Effector CD4-positive, alpha-beta T cell (primary cell): Measurements from ENCODE around the gene MRPS17.
"Not testable (repeated sequence)": the region's sequence is repeated elsewhere in the genome, so short reads cannot be mapped to it uniquely, and the experiment has no call there.

Experiments used
- DNase-seq: peaks from one replicate; pipeline ENCODE4 v3.0.0-alpha.2; 2020
- total RNA-seq: gene quantifications from one replicate; lab custom pipeline; 2026; lab: John Stamatoyannopoulos, UW

Gene MRPS17
- total RNA-seq = 3.6 reads per million, percentile 14 among the genes with 10 or more reads in this experiment

DNA sequence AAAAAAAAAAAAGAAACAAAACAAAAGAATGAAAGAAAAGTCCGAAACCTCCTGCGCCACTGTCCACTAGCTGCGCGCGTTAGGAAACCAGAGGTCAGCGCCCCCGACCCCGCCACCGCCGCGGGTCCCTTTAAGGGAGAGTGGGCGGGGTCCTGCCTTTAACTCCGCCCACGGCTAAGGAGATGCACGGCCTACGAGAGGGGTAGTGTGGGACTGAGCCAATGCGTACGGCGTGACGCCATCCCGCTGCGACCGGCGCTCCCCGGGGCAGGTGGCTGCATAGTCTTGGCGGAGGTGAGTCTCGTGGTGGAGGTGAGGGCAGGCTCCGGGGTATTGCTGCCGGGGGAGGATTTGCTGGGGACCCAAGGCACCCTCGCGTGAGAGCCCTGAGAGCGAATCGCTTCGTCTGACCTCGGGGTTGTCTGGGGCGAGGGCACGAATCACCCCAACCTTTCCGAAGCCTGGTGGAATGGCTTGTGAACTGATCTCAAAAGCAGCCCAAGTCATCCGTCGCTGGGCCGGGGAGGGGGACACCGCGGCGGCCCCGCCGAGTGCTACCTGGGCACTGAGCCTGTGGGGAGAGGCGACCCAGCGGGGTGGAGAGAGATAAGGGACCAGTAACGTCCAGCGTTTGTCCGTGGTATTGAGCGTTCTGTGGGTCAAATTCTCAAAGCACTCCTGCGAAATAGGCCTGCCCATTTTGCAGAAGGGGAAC, at the start of gene MRPS17:
Gene MRPS17 (plus strand): TSS at position 241 of the 715 bp plus-strand sequence. CDS start 1,319 bp downstream, outside the sequence.
- peak; percentile 90 for DNase-seq

DNA sequence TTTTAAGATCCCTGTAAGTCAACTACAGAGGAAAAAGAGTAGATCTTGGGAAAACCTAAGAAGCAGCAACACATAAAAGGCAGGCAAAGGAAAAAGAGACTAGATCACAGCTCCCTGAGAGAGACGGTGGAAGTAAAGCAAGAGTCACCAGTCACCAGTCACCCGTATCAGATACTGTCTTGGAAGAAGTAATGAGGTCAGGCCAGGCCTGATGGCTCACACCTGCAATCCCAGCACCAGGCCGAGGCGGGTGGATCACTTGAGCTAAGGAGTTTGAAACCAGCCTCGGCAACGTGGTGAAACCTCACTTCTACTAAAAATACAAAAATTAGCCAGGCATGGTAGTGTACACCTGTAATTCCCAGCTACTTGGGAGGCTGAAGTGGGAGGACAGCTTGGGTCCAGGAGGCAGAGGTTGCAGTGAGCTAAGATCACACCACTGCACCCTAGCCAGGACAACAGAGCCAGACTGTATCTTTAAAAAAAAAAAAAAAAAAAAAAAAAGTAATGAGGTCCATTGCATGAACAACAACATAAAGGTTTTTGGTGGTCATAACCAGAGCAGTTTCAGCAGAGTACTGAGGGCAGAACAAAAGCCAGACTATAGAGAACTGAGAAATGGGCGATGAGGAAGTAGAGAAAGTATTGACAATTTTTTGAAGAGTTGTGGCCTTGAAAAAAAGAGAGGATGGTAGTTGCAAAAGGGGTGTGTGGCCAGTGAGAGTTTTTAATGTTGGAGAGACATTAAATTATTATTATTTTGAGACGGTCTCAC, 47.5 kb upstream of the MRPS17 start:
- DNase-seq = no peak

DNA sequence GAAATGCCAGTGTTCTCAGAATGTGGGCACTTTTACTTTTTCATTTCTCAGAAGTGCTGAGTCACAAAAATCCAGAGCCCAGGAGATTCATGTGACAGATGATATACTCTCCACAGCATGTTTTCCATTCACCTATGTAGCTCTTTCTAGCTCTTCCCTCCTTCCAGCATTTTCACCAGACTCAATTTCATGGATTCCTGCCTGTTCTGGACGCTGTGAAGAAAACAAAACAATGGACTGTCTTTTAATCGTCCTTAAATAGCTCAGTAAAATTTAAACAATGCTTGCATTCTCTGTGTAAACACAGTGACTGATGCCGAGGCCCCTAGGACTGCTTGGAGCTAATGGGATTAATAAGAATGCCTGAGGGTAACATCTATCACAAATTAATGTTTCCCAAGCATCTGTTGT, 38.9 kb upstream of the MRPS17 start:
- DNase-seq = no peak

DNA sequence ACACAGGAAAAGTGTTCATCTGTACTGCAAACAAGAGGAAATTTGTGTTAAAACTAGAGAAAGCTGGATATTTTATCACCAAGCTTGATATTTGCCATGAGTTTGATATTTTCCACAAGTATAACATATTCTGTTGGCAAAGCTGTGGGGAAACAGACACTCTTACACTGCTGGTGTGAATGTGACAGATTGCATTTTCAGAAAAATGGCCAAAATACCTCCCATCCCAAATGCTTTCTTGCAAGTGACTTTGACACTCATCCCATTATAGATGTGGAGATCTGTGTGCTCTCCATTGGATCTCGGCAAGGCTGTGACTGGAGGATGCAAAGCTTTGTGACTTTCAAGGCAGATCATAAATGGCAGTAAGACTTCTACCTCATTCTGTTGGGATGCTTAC, 33.9 kb upstream of the MRPS17 start:
- no peak for DNase-seq

DNA sequence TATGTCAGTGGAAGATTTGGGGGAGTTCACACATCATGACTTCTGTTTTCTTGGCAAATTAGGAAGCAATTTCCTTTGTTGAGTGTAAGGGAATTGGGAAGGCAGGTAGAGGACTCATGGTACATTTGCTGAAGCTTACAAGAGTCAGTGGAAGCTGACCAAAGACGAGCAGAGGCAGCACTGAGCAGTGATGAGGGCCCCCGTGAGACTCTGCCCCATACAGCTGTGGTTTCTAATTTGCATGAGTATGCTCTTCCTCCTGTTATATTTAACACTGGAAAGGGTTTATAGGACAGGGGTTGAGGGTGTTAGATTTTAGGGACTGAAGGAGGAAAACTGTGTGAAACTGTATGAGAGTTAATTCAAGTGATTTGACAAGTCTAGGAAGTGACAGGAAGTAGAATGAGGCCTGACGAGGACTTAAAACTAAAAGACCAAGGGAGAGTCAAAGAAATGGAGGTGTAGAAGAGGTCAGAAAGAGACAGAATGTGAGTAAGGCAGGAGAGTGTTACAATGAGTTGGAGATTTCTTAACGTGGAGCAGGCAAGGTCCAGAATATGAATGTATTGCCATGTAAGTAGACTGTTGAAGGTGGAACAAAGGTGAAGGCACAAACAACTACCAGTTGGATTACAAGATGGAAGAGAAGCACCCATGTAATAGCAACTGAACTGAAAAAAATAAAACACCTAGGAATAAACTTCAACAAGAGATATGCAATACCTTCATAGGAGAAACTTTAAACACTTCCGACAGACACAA, 23.5 kb upstream of the MRPS17 start:
- DNase-seq = no peak

DNA sequence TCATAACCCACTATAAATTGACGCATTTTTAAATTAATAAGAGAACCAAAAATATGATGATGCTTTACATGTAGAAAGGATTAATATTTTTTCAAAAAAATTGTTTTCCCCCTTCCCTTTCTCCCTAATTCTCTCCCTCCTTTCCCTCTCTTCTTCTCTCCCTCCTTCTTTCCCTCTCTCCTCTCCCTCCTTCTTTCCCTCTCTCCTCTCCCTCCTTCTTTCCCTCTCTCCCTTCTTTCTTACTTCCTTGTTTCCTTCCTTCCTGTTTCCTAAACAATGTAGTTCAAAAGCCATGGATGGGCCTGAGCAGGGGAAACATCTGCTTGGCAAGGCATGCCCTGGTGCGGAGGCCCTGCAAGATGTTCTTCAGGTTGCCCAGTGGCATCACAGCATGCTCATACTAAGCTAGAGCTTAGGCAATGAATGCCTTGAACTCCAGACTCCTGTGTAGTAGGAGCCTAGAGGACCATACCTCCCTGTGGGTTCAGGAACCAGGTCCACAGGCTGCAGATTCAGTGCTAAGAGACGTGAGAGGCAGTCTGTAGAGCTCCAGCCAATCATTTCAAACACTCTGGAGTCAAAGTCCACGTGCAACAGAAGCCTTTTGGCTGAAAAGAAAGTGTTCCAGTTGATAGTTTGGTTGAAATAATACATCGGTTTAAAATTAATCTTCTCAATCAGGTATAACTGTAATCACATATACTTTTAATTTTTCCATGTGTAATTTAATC, 20.1 kb upstream of the MRPS17 start:
- no peak for DNase-seq

DNA sequence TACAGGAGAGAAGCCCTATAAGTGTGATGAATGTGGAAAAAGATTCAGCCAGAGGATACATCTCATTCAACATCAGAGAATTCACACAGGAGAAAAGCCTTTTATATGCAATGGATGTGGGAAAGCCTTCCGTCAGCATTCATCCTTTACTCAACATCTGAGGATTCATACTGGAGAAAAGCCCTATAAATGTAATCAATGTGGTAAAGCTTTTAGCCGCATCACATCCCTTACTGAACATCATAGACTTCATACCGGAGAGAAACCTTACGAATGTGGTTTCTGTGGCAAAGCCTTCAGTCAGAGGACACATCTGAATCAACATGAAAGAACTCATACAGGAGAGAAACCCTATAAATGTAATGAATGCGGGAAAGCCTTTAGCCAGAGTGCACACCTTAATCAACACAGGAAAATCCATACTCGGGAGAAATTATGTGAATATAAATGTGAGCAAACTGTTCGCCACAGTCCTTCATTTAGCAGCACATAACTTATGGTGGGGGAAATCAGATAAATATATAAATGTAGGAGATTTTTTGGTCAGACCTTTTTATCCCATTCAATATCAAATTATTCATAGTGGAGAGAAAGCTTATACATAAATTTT, 12.1 kb upstream of the MRPS17 start:
- DNase-seq = no peak

DNA sequence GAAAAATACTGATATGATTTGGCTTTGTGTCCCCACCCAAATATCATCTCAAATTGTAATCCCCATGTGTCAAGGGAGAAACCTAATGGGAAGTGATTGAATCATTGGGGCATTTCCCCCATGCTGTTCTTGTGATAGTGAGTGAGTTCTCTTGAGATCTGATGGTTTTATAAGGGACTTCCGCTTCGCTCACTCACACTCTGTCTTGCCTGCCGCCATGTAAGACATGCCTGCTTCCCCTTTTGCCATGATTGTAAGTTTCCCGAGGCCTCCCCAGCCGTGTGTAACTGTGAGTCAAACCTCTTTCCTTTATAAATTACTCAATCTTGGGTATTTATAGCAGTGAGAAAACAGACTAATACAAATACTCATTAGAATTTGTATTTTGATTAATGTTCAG, 5.1 kb upstream of the MRPS17 start:
- DNase-seq = no peak

DNA sequence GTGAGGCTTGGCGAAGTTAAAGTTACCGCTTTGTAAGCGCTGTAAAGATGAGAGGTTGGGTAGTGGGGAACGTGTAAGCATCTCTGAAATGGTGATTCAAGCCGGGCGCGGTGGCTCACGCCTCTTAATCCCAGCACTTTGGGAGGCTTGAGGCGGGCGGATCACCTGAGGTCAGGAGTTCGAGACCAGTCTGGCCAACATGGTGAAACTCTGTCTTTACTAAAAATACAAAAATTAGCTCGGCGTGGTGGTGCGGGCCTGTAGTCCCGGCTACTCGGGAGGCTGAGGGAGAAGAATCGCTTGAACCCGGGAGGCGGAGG, 635 bp downstream of the MRPS17 start:
- DNase-seq = not testable (repeated sequence)

DNA sequence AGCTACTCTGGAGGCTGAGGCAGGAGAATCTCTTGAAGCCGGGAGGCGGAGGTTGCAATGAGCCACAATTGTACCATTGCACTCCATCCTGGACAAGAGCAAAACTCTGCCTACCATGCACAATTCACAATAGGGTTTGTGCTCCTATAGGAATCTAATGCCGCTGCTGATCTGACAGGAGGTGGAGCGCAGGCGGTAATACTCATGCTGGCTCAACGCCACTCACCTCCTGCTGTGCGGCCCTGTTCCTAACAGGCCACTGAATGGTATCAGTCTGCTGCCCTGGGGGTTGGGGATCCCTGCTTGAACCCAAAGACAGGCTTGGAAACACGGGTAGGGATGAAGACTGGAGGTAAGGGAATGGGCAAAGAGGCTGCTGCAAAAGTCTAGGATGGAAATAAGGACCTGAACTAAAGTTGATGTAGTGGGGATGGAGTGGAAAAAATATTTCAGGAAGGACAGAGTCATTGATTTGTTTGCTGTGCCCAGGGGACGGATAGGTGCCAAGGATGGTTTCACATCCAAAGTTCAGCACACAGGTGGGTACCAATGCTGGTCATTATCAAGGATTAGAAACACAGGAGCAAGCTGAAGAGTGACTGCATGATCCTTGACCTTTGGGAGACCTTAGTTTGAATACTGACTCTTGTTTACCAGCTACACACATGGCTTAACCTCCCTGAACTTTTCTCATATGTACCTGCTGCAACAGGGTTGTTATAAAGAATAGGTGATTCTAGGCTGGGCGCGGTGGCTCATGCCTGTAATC, 2.2 kb downstream of the MRPS17 start:
- no peak for DNase-seq

DNA sequence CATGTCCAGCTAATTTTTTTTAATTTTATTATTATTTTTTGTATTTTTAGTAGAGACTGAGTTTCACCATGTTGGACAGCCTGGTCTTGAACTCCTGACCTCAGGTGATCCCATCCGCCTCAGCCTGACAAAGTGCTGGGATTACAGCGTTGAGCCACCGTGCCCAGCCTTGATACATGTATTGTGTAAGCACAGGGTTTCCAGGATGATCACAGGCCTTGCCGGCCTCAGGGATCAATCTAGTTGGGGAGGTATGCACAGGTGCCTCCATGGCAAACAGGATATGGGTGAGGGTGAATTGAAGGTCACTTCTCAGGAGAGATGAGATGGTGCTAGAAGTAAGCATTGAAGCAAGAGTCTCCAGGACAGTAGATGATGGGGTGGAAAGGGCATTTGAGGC, 5.5 kb downstream of the MRPS17 start:
- DNase-seq = no peak

DNA sequence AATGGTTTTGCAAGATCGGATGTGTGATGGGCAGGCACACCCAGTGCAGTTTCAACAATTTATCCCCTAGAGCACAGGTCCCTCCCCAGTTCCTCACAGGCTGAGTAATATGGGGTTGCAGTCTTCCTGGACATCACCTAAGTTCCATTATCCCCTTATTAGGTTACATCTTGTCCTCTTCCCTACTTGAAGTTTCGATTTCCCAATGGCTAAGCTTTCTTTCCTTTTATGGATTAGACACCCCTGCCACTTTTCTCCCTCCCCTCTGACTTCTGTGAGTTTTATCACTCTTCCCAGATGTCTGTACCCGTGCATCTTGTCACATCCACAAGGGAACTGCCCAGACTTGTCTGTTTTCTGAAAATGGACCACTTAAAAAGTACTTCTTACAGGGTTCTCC, 10.3 kb downstream of the MRPS17 start:
- no peak for DNase-seq

DNA sequence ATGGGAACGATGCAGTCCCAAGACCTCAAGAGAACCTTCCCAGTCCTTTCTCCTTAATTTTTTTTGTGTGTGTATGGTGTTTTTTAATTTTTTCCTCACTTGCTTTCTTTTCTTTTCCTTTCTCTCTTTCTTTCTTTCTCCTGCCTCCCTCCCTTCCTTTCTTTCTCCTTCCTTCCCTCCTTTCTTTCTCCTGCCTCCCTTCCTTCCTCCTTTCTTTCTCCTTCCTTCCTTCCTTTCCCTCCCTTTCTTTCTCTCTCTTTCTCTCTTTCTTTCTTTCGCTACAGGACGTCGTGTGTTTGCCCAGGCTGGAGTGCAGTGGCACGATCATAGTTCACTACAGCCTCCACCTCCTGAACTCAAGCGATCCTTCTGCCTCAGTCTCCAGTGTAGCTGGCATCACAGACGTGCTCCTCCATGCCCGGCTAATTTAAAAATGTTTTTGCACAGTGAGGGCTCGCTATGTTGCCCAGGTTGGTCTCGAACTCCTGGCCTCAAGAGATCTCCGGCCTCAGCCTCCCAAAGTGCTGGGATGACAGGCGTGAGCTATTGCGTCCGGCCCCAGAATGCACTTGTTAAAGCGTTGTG, 12.0 kb downstream of the MRPS17 start:
- no peak for DNase-seq

DNA sequence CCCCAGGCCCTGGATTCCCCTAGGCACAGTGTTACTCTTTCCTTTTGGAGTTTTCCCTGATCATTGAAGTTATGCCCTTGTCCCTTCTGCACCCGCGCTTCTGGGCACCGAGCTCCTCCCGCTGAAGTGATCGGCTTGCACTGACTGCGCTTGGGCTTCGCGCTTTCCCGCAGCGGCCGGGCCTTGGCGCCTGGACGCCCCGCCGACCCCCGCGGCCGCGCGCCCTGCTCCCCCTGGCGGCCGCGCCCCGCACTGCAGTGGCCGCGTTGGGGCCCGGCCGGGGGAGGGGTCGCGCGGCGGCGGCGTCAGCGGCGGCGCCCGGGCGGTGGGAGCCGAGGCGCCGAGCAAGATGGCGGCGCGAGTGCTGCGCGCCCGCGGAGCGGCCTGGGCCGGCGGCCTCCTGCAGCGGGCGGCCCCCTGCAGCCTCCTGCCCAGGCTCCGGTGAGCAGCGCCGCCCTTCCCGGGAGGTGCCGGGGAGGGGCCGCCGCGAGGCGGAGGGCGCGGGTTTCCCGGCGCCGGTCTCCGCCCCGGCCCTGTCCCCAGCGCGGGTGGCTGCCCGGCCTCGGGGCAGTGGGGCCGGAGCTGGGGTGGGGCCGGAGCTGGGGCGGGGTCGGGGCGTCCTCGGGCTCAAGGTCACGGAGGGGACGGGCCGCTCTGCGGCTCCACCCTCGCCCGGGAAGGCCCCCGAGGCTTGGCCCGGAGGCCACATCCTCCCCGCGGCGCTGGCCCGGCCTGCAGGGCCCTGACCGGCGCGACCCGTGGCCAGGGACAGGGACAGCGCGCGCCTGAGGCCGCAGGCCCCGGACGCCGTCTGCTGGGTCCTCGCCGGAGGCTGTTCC, 12.8 kb downstream of the MRPS17 start, which contains the start of gene NIPSNAP2:
Gene NIPSNAP2 (plus strand): TSS at position 325 of the 839 bp plus-strand sequence. CDS start 25 bp downstream, at position 350.
- DNase-seq = peak; percentile 53

DNA sequence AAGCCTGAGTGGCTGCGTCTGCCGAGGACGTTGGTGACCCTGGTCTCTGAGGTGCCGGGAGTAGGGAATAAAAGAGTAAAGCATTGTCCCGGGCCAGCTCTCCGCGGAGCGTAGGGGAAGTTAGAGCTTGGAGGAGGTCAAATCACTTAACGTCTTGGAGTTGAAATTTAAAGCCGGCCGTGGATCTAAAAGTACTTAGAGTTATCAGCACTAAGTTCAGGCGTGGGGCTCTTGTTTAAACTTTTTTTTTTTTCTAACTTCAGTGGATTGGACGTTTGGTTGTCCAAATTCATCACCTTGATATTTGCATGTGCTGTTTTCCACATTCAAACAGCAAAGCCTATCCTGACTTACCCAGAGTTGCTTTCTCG, 13.4 kb downstream of the MRPS17 start:
- no peak for DNase-seq

DNA sequence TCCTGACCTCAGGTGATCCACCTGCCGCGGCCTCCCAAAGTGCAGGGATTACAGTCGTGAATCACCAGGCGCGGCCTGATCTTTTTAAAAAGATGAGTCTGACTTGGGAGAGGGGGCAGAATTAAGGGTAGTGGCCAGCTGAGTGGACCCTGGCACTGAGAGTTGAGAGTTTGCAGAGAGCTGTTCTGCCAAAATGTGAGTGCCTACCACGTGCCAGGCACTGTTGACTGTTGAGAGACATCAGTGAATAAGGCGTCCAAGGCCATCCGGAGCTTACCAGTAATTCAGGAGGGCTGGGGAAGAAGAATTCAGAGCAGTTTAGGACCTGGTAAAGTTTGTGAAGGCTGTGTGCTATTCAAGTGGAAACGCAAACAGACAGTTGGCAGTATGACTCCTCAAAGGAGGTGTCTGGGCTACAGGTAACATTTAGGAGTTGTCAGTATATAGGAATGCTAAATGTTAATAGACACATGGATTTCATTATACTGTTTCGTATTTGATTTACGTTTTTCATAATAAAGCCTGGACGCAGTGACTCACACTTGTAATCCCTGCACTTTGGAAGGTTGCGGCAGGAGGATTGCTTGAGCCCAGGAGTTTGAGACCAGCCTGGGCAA, 14.2 kb downstream of the MRPS17 start:
- no peak for DNase-seq

DNA sequence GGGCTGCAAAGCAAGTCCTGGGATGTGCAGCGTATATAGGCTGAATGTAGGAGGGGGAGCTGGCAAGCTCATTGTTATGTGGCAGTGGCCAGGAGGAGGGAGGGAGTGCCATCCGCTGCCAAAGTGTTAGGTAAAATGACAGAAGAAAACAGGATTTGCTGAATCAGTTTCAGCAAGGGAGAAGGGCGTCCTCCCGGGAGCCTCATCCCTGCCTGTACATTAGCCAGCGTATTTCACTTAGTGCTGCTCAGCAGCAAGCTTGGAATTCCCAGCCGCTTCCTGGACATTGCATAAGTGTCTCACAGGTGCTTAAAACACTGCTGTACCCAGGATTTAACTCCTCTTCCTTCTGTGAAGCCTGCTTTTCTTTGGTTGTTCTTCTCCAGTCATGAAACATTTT, 15.2 kb downstream of the MRPS17 start:
- no peak for DNase-seq

DNA sequence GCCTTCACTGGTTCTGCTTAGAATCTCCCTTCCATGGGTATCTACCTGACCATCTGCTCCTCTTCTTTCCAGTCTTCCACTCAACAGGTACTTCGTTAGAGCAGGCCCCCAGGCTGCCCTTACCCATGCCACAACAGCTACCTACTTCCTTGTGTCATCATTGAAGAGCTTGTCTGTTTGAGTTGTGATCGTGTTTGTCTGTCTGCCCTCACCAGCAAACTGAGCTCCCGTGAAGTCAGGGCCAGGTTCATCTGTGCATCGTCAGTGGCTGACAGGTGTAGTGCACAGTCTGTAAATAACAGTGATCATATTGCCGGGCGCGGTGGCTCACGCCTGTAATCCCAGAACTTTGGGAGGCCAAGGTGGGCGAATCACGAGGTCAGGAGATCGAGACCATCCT, 17.7 kb downstream of the MRPS17 start:
- no peak for DNase-seq

DNA sequence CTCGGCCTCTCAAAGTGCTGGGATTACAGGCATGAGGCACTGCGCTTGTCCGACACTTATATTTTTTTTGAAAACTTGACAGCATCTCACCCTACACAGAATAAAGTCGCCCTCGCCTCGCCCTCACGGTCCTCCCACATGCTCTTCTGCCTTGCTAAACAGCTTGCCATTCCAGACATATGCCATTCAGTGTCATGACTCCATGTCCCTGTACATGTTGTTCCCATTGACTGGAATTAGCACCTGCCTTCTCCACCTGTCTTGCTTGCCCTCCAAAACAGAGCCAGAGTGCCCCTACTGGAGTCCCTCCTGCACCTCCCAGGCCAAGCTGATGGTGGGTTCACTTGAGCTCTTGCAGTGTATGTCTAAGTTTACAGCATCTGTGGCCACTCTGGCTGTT, 18.9 kb downstream of the MRPS17 start:
- DNase-seq = no peak

DNA sequence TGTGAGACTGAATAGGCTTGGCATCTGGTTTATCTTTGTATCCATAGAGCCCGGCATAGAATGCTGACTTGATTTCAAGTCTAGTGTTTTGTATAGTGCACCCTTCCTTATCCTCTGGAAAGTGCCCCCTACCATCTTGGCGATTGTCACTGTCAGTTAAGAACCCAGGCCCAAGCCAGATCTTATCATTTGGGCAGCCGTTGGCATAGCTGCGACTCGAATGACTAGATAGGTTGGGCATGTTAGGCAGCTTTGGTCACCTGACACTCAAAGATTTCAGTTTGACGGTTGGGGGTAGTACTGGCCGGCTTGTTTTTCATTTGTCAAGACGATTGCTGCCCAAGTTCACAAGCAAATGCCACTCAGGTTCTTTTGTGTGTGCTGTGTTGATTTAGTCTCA, 19.3 kb downstream of the MRPS17 start:
- no peak for DNase-seq
